Adrenal gland (tissue), 12 donors: Measurements from ENCODE around the gene SGMS1. TPM values are rescaled to one million over a fixed set of nuclear protein-coding genes. Genes with fewer than 3 reads are reported as not detected.

Experiments used
- DNase-seq, 7 donors: peaks; one replicate each; pipeline ENCODE4 v3.0.0-alpha.2; 2019 to 2020
- H3K27ac ChIP-seq, 5 donors: fragments of 200-600 bp; sonication (generic) in 4 of 5; 1 replicate in 3 of 5; 2 replicates in 2 of 5; pipeline versions ENCODE4 v1.5.1 to v1.8.0; 2016 to 2020; ENCODE audit warnings: mild to moderate bottlenecking in 1 of 5
- H3K27me3 ChIP-seq: fragments of 200-600 bp; 2 replicates; pipeline ENCODE4 v1.8.0; 2021
- H3K36me3 ChIP-seq, 2 donors: fragments of 200-600 bp; replicated peaks in 1 of 2; 1 replicate in 1 of 2; 2 replicates in 1 of 2; pipeline versions ENCODE4 v1.5.1 to v1.8.0; 2018 to 2022
- H3K4me1 ChIP-seq, 2 donors: fragments of 200-600 bp; replicated peaks in 1 of 2; 1 replicate in 1 of 2; 2 replicates in 1 of 2; pipeline versions ENCODE4 v1.5.1 to v1.8.0; 2018 to 2021
- H3K4me3 ChIP-seq, 4 donors: fragments of 200-600 bp; sonication (generic) in 3 of 4; one replicate each; pipeline ENCODE4 v1.5.1; 2016 to 2018
- H3K9me3 ChIP-seq, 3 donors: fragments of 200-600 bp; sonication (generic) in 1 of 3; replicated peaks in 1 of 3; 1 replicate in 2 of 3; 2 replicates in 1 of 3; pipeline versions ENCODE4 v1.5.1 to v1.8.0; 2016 to 2021
- CTCF ChIP-seq, 6 experiments: fragments of 450-650 bp in 4 of 6; fragments of 200-600 bp in 2 of 6; sonication (generic) in 1 of 6; IDR thresholded peaks; 1 replicate in 5 of 6; 2 replicates in 1 of 6; pipeline versions ENCODE4 v1.5.1 to v1.8.0; 2016 to 2021; ENCODE audit warnings: antibody characterized with exemption in 6 of 6, mild to moderate bottlenecking in 2 of 6, moderate library complexity in 1 of 6
- POLR2A ChIP-seq, 2 donors: fragments of 450-650 bp; IDR thresholded peaks; one replicate each; pipeline ENCODE4 v1.6.1; 2017; ENCODE audit warnings: antibody characterized with exemption in 2 of 2, mild to moderate bottlenecking in 2 of 2, moderate library complexity in 1 of 2
- WGBS, 4 donors: extraction: QIAGEN DNeasy Blood & Tissue Kit in 2 of 4; methylation state at CpG; one replicate each; pipeline versions ENCODE4 v1.1.5 to v1.1.7; 2013 to 2017; 5-methylcytosine and 5-hydroxymethylcytosine counted together
- intact Hi-C, 2 donors: fragments of 100-400 bp; cut with DNase I; formaldehyde crosslinking; loops; one replicate each; pipeline versions ENCODE4 v1.14.1 to v1.15.0; 2022 to 2023
- polyA plus RNA-seq, 3 donors: library from polyadenylated mRNA; stranded (reverse); fragments of 200-250 nt in 2 of 3; fragments of 350-450 nt in 1 of 3; fragmentation: Illumina TruSeq in 1 of 3; extraction: RNeasy Lipid Tissue Mini Kit (QIAGEN cat#74804) in 1 of 3; gene quantifications; one replicate each; pipeline ENCODE4 v1.2.3, GENCODE V29; 2013 to 2014
- total RNA-seq, 9 donors: library from RNA; depleted of rRNA in 4 of 9; stranded (reverse); fragments of >200 nt in 4 of 9; fragments of 120-200 nt in 1 of 9; fragmentation: NEBNext Ultra II Directional in 1 of 9; extraction: Animal tissue kit (Norgen Biotek cat#: 25700) in 1 of 9; gene quantifications; one replicate each; pipeline versions ENCODE4 v1.1.0 to v1.2.4, GENCODE V29; 2013 to 2023
- donor health status: healthy with polysubstance abuse.
- donor health status: Bipolar disorder and iron deficiency.
- donor health status: DM: yes; HTN: yes; CAD: no.
- donor health status: DM: no; HTN: no; CAD: no.
- donor health status: DM: no; HTN: no; CAD: no.
- donor health status: DM: yes; HTN: yes; CAD: no.

Gene SGMS1
- total and polyA plus RNA-seq, 12 donors, result 9.1 to 152 (median 62.2) TPM

GRCh38 chr10:50541921-50542320 lies 81.8 kb downstream of the SGMS1 start:
- H3K4me1 ChIP-seq, result peaks cover 7 to 23% of the 10 kb centered on the region in 2 donors
- no peak for TF ChIP-seq POLR2A (IDR thresholded peaks at IDR 0.05)
- no peak for TF ChIP-seq CTCF (IDR thresholded peaks at IDR 0.05)

GRCh38 chr10:50541317-50541716 lies 82.4 kb downstream of the SGMS1 start:
- DNase-seq, result no peak
- Histone ChIP-seq H3K4me1 (peaks cover 7 to 23% of the 10 kb centered on the region in 2 donors), H3K27ac (no peak overlapping the region), H3K4me3 (no peak overlapping the region), H3K27me3 (no peaks in the 10 kb centered on the region), H3K9me3 (no peaks in the 10 kb centered on the region), H3K36me3 (no peaks in the 10 kb centered on the region)
- intact Hi-C loops, result no loop called here
- 65 to 100% (median 77%) methylated on average over 2 of the region's 2 CpGs for WGBS, 4 donors
- TF ChIP-seq CTCF (IDR thresholded peaks at IDR 0.05), result no peak
- no peak for TF ChIP-seq POLR2A (IDR thresholded peaks at IDR 0.05)

More at GRCh38 chr10:50541921-50542320, 81.8 kb downstream of the SGMS1 start:
- Histone ChIP-seq H3K27ac (no peak overlapping the region), H3K9me3 (no peaks in the 10 kb centered on the region), H3K27me3 (no peaks in the 10 kb centered on the region), H3K4me3 (no peak overlapping the region), H3K36me3 (no peaks in the 10 kb centered on the region)
- no peak for DNase-seq
- intact Hi-C loops, result no loop called here
- WGBS, 4 donors, result 82 to 94% (median 90%) methylated on average over 4 of the region's 4 CpGs

GRCh38 chr10:50540826-50541122 lies 83.0 kb downstream of the SGMS1 start:
- Histone ChIP-seq H3K36me3 (no peaks in the 10 kb centered on the region), H3K27ac (no peak overlapping the region), H3K27me3 (no peaks in the 10 kb centered on the region), H3K9me3 (no peaks in the 10 kb centered on the region), H3K4me1 (peaks cover 7 to 21% of the 10 kb centered on the region in 2 donors), H3K4me3 (no peak overlapping the region)
- TF ChIP-seq CTCF (IDR thresholded peaks at IDR 0.05) (no peak), POLR2A (IDR thresholded peaks at IDR 0.05) (no peak)
- DNase-seq, result no peak
- intact Hi-C loops, result no loop called here
- WGBS, 4 donors, result 96 to 100% (median 96%) methylated on average over 1 of the region's 1 CpG

GRCh38 chr10:50540069-50540825 lies 83.5 kb downstream of the SGMS1 start:
- H3K9me3 ChIP-seq, result no peaks in the 10 kb centered on the region
- intact Hi-C loops, result no loop called here
- TF ChIP-seq CTCF (IDR thresholded peaks at IDR 0.05) (no peak), POLR2A (IDR thresholded peaks at IDR 0.05) (no peak)
- H3K36me3 ChIP-seq, result no peaks in the 10 kb centered on the region
- H3K27me3 ChIP-seq, result no peaks in the 10 kb centered on the region
- DNase-seq, result peak in 2 of 7 donors; percentile 20 to 26
- H3K4me1 ChIP-seq, result peaks cover 7 to 19% of the 10 kb centered on the region in 2 donors
- WGBS, 4 donors, result 42 to 61% (median 55%) methylated on average over 3 of the region's 3 CpGs
- no peak overlapping the region for H3K4me3 ChIP-seq
- H3K27ac ChIP-seq, result no peak overlapping the region
